ENCODE data around the gene TMEM101.
"Not testable (repeated sequence)": the region's sequence is repeated elsewhere in the genome, so short reads cannot be mapped to it uniquely, and the experiment has no call there.

Gene TMEM101

GRCh38 chr17:44000141-44000860 lies 14.5 kb downstream of the TMEM101 start:
- no peak for DNase-seq (ENCODE audit: low read depth in 2 of 2)
- TF ChIP-seq CTCF (IDR thresholded peaks at IDR 0.05; ENCODE audit: low read depth, low read length), result no peak
- H3K4me3 ChIP-seq (replicated peaks in 1 of 2; ENCODE audit: low read depth in 2 of 2, low read length in 2 of 2), result no peak overlapping the region

- no peak for TF ChIP-seq CTCF (IDR thresholded peaks at IDR 0.05; ENCODE audit: low read depth, low read length)
- no peak for DNase-seq (ENCODE audit: low read depth in 2 of 2)
- H3K4me3 ChIP-seq (replicated peaks in 1 of 2; ENCODE audit: low read depth in 2 of 2, low read length in 2 of 2), result no peak overlapping the region
These were observed 15.7 kb downstream of the TMEM101 start for GRCh38 chr17:43999024-43999423.

DNA sequence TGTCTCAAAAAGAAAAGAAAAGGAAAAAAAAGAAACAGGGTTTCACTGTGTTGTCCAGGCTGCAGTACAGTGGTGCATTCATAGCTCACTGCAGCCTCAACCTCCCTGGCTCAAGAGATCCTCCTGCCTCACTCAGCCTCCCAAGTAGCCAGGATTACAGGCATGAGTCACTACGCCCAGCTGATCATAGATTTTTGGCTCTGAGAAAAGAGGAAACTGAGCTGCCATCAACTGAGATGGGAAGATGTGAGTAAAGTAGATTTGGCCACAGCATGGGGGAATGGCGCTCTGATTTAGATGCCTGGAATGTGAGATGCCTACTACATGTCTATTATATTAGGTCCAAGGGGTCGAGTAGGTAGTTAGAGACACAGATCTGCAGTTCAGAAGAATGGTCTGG lies 16.2 kb downstream of the TMEM101 start:
- DNase-seq (ENCODE audit: low read depth in 2 of 2), result peak; percentile 52 to 76
- TF ChIP-seq CTCF (IDR thresholded peaks at IDR 0.05; ENCODE audit: low read depth, low read length), result no peak
- no peak overlapping the region for H3K4me3 ChIP-seq (replicated peaks in 1 of 2; ENCODE audit: low read depth in 2 of 2, low read length in 2 of 2)

- H3K4me3 ChIP-seq (replicated peaks in 1 of 2; ENCODE audit: low read depth in 2 of 2, low read length in 2 of 2); DNase-seq (ENCODE audit: low read depth in 2 of 2): not testable (repeated sequence)
These were observed 17.6 kb downstream of the TMEM101 start for GRCh38 chr17:43997180-43997579.

- DNase-seq (ENCODE audit: low read depth in 2 of 2), result no peak
- TF ChIP-seq CTCF (IDR thresholded peaks at IDR 0.05; ENCODE audit: low read depth, low read length), result no peak
- peak overlapping the region in 1 of 2 donors; percentile 44 for H3K4me3 ChIP-seq (replicated peaks in 1 of 2; ENCODE audit: low read depth in 2 of 2, low read length in 2 of 2)
These were observed 19.7 kb downstream of the TMEM101 start for GRCh38 chr17:43995150-43995471.

DNA sequence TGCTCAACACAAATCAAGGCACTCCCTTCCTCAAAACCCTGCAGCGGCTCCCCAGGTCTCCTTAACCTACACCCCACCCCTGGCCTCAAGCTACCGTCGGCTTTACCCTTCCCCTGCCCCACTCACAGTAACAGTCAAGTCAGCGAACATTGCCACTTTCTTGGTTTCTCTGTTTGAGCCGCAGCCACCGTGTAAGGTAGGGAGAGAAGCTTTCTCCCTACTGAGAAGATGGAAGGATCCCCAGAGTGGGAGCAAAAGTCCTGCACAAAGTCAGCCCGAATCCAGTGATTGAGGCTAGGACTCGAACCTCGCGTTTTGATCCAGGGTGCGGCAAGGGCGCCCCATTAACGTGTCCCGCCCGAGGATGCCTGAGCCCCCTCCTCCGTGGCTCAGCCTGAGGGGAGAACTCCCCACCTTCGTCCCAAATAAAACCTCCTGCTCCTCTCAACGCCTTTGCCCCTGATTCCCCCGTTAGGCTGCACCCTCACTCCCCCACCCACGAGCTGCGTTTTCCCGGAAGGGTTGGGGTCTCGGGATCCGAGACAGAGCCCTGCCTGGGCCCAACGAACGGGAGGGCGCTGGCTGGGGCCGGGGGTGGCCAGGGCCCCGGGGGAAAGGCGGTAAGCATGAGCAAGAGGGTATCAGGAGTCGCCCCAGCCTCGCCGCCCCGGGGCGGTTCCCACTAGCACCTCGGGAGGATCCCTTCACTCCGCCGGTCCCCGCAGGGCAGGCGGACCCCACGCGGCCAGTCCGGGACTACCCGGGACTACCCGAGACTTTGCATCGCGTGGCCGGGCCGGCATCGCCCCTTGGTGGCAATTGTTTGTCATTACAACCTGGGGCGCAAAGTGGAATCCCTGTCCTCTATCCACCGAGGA lies 20.3 kb downstream of the TMEM101 start:
- DNase-seq (ENCODE audit: low read depth in 2 of 2), result peak; percentile 64 to 69
- peak overlapping the region; percentile 42 to 44 for H3K4me3 ChIP-seq (replicated peaks in 1 of 2; ENCODE audit: low read depth in 2 of 2, low read length in 2 of 2)
- TF ChIP-seq CTCF (IDR thresholded peaks at IDR 0.05; ENCODE audit: low read depth, low read length), result peak; percentile 88

- no peak for TF ChIP-seq CTCF (IDR thresholded peaks at IDR 0.05; ENCODE audit: low read depth, low read length)
- H3K4me3 ChIP-seq (replicated peaks in 1 of 2; ENCODE audit: low read depth in 2 of 2, low read length in 2 of 2), result no peak overlapping the region
- DNase-seq (ENCODE audit: low read depth in 2 of 2), result no peak
These were observed 22.1 kb downstream of the TMEM101 start for GRCh38 chr17:43992641-43993040.
